ENCODE results near the gene TRUB2. TPM values are rescaled to one million over a fixed set of nuclear protein-coding genes. Genes with fewer than 3 reads are reported as not detected.

The TRUB2 gene
- total RNA-seq, 1 donor from 2014 or later: 33.4 TPM

DNA sequence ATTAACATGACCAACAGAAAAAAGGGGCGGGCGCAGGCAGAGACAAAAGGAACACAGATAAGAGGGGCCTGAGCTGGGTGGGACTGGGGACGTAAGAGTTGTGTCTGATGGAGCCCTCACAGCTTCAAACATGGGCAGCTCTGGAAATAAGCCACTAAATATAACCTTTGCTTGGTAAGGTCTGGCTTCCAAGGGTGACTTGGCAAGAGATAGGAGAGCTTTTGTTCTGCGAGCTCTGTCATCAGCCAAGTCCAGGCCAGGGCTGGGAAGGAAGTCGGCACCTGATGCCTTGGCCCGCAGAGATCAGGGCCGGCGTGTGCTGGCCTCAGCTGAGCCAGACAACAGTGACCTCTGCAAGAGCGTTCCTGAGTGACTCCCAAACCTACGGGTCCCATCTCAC lies 11.8 kb downstream of the TRUB2 start:
- peaks cover 2% of the 10 kb centered on the region for H3K36me3 Mint-ChIP-seq (ENCODE audit: low read depth)
- no peak for DNase-seq (ENCODE audit: low read depth, low spot score)
- H3K4me1 Mint-ChIP-seq: no peaks in the 10 kb centered on the region
- no peak overlapping the region for H3K27ac Mint-ChIP-seq (ENCODE audit: unreplicated experiment)
- no peak overlapping the region for H3K4me3 Mint-ChIP-seq
- H3K9me3 Mint-ChIP-seq: no peaks in the 10 kb centered on the region
- no peaks in the 10 kb centered on the region for H3K27me3 Mint-ChIP-seq (ENCODE audit: low read depth)
- TF ChIP-seq, protein P1, sequence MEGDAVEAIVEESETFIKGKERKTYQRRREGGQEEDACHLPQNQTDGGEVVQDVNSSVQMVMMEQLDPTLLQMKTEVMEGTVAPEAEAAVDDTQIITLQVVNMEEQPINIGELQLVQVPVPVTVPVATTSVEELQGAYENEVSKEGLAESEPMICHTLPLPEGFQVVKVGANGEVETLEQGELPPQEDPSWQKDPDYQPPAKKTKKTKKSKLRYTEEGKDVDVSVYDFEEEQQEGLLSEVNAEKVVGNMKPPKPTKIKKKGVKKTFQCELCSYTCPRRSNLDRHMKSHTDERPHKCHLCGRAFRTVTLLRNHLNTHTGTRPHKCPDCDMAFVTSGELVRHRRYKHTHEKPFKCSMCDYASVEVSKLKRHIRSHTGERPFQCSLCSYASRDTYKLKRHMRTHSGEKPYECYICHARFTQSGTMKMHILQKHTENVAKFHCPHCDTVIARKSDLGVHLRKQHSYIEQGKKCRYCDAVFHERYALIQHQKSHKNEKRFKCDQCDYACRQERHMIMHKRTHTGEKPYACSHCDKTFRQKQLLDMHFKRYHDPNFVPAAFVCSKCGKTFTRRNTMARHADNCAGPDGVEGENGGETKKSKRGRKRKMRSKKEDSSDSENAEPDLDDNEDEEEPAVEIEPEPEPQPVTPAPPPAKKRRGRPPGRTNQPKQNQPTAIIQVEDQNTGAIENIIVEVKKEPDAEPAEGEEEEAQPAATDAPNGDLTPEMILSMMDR (conservative IDR thresholded peaks at IDR 0.05): no peak

GRCh38 chr9:128309551-128309950 lies 12.7 kb downstream of the TRUB2 start:
- Mint-ChIP-seq H3K9me3 (no peaks in the 10 kb centered on the region), H3K36me3 (ENCODE audit: low read depth) (peaks cover 2% of the 10 kb centered on the region), H3K4me1 (no peaks in the 10 kb centered on the region), H3K27me3 (ENCODE audit: low read depth) (no peaks in the 10 kb centered on the region), H3K4me3 (no peak overlapping the region), H3K27ac (ENCODE audit: unreplicated experiment) (no peak overlapping the region)
- TF ChIP-seq, protein P1 (conservative IDR thresholded peaks at IDR 0.05): no peak
- DNase-seq (ENCODE audit: low read depth, low spot score): no peak

DNA sequence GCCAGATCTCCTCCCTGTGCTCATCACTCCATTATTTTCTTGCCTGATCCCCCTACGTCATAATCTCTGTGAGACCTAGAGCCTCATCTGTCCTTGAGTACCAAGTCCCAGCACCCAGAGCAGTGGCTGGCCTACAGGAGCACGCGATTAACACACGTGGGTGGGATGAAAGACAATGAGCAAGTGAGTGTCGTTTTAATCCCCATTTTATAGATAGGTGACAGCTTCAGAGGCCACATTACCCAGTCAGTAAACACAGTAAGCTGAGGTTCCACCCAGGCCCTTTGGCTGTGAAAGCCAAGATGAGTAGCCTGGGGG lies 17.3 kb downstream of the TRUB2 start:
- no peak overlapping the region for H3K4me3 Mint-ChIP-seq
- no peak for DNase-seq (ENCODE audit: low read depth, low spot score)
- no peak overlapping the region for H3K27ac Mint-ChIP-seq (ENCODE audit: unreplicated experiment)
- no peaks in the 10 kb centered on the region for H3K27me3 Mint-ChIP-seq (ENCODE audit: low read depth)
- TF ChIP-seq, protein P1 (conservative IDR thresholded peaks at IDR 0.05): no peak
- no peaks in the 10 kb centered on the region for H3K9me3 Mint-ChIP-seq
- H3K36me3 Mint-ChIP-seq (ENCODE audit: low read depth): peaks cover 2% of the 10 kb centered on the region
- no peaks in the 10 kb centered on the region for H3K4me1 Mint-ChIP-seq

- no peaks in the 10 kb centered on the region for H3K9me3 Mint-ChIP-seq
- H3K36me3 Mint-ChIP-seq (ENCODE audit: low read depth): peaks cover 2% of the 10 kb centered on the region
- no peak overlapping the region for H3K4me3 Mint-ChIP-seq
- peak overlapping the region; percentile 28 for H3K27ac Mint-ChIP-seq (ENCODE audit: unreplicated experiment)
- no peaks in the 10 kb centered on the region for H3K4me1 Mint-ChIP-seq
- TF ChIP-seq, protein P1 (conservative IDR thresholded peaks at IDR 0.05): no peak
- DNase-seq (ENCODE audit: low read depth, low spot score): no peak
- no peaks in the 10 kb centered on the region for H3K27me3 Mint-ChIP-seq (ENCODE audit: low read depth)
These were observed 17.9 kb downstream of the TRUB2 start for GRCh38 chr9:128304136-128304970.

GRCh38 chr9:128298535-128299482 lies 23.4 kb downstream of the TRUB2 start:
- H3K27ac Mint-ChIP-seq (ENCODE audit: unreplicated experiment): peak overlapping the region; percentile 51
- TF ChIP-seq, protein P1 (conservative IDR thresholded peaks at IDR 0.05): no peak
- no peaks in the 10 kb centered on the region for H3K9me3 Mint-ChIP-seq
- peaks cover 5% of the 10 kb centered on the region for H3K4me1 Mint-ChIP-seq
- DNase-seq (ENCODE audit: low read depth, low spot score): no peak
- H3K4me3 Mint-ChIP-seq: no peak overlapping the region
- H3K36me3 Mint-ChIP-seq (ENCODE audit: low read depth): no peaks in the 10 kb centered on the region
- H3K27me3 Mint-ChIP-seq (ENCODE audit: low read depth): no peaks in the 10 kb centered on the region

All from neural crest cell (in vitro differentiated cells).